NCI-H2029 (cell line): Measurements from ENCODE around the gene ASB7.

Source experiments
- DNase-seq: peaks from one replicate; lab custom pipeline; 2025; lab: John Stamatoyannopoulos, UW

ASB7 gene

GRCh38 chr15:100597862-100598261, 4.5 kb upstream of the ASB7 start:
- no peak for DNase-seq

- no peak for DNase-seq
Measured at GRCh38 chr15:100598655-100599054, 3.7 kb upstream of the ASB7 start.

GRCh38 chr15:100601163-100601562, 1.2 kb upstream of the ASB7 start:
- DNase-seq = no peak

DNA sequence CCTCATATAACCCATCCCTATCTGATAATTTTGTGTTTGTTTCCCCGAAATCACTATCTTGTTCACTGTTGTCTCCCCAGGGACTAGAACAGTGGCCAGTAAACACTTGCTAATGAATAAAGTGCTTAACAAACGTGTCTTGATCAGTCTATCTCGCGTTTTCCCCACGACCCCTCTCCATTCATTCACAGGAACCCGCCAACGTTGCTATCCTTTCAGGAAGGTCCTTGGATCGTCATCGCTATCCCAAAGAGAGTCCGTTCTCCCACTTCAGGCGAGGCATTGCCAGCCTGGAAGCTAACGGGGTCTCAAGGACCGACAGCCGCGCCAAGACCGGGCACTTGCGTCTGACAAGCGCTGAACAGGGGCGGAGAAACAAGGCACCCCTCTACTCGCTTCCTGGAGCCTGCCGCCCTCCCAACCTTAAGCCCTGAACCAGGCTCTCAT, 749 bp upstream of the ASB7 start:
- no peak for DNase-seq

GRCh38 chr15:100602823-100603393, 519 bp downstream of the ASB7 start:
- no peak for DNase-seq

DNA sequence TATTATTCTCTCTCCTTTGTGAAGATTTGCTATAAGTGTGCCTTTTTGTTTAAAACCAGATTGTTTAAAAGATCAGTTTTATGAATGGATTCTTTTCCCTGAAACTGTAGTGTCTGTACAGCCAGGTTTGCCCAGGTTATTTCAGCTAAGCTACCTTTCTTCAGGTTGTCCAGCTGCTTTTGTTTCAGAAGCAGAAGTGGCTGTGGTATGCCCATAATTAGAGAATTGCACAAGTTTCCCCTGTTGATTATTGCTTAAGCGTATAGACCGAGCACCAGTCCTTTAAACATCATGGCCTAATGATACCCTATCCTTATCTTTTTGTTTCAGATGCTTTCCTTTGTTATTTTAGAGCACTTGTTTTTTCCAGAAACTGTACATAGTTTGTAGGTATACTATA, 10.2 kb downstream of the ASB7 start:
- DNase-seq = no peak

- no peak for DNase-seq
Measured at GRCh38 chr15:100613208-100613607, 10.8 kb downstream of the ASB7 start.

GRCh38 chr15:100614336-100614735, 11.9 kb downstream of the ASB7 start:
- DNase-seq = no peak

DNA sequence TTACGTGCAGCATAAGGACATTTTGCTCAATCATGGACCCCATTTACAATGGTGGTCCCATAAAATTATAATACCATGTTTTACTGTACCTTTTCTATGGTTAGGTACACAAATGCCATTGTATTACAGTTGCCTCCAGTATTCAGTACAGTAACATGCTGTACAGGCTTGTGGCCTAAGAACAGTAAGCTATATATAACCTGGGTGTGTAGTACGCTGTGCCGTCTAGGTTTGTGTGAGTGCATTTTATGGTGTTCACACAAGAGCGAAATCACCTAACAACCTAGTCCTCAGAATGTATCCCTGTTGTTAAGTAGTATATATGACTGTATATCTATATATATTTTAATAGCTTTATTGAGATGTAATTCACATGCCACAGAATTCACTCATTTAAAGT, 12.5 kb downstream of the ASB7 start:
- DNase-seq = no peak

DNA sequence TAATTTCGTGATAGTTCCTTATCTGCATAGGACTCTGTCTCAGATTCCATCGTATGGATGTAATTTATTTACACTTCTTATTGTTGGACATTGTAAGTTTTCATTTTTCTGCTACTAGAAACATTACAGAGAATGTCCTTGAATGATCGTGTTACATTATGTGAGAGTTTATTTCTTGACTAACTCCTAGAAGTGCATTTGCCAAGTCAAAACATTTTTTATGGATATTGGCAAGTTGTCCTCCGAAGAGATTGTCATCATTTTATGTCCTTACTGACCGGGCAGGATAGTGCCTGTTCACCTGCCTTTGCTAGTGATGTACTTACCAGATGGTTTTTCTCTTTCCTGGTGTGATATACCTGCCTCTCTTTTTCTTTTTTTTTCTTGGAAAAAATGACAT, 13.4 kb downstream of the ASB7 start:
- DNase-seq = no peak

GRCh38 chr15:100616700-100617099, 14.3 kb downstream of the ASB7 start:
- DNase-seq = no peak

DNA sequence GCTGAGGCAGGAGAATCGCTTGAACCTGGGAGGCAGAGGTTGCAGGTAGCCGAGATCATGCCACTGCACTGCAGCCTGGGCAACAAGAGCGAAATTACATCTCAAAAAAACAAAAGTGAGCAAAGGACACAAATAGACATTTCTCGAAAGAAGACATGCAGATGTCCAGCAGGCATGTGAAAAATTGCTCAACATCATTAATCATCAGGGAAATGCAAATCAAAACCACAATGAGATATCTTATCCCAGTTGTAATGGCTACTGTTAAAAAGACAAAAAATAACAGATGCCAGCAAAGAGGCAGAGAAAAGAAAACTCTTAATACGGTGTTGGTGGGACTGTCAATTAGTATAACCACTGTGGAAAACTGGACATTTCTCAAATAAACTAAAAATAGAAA, 20.9 kb downstream of the ASB7 start:
- DNase-seq = no peak

- no peak for DNase-seq
Measured at GRCh38 chr15:100627789-100628395, 25.5 kb downstream of the ASB7 start.

- no peak for DNase-seq
Measured at GRCh38 chr15:100628746-100629145, 26.4 kb downstream of the ASB7 start.

DNA sequence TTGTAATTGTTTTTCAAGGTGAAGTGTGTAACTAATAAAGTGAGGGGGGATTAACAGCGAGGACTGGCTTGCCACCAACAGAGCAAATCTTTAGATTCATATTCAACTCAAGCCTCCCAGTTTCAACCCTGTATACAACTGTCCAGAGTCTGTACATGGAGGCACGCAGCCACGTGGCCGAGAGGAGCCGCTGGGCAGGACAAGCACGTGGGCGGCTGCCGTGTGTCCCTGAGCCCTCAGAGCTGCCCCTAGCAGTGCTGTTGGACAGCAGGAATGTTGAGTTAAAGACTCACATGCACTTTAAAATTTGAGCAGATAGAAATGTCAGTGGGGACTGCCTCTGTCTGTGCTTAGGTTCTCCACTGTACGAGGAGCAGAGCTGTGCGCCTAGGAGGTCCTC, 29.4 kb downstream of the ASB7 start:
- DNase-seq = no peak

- no peak for DNase-seq
Measured at GRCh38 chr15:100633763-100634075, 31.3 kb downstream of the ASB7 start.

DNA sequence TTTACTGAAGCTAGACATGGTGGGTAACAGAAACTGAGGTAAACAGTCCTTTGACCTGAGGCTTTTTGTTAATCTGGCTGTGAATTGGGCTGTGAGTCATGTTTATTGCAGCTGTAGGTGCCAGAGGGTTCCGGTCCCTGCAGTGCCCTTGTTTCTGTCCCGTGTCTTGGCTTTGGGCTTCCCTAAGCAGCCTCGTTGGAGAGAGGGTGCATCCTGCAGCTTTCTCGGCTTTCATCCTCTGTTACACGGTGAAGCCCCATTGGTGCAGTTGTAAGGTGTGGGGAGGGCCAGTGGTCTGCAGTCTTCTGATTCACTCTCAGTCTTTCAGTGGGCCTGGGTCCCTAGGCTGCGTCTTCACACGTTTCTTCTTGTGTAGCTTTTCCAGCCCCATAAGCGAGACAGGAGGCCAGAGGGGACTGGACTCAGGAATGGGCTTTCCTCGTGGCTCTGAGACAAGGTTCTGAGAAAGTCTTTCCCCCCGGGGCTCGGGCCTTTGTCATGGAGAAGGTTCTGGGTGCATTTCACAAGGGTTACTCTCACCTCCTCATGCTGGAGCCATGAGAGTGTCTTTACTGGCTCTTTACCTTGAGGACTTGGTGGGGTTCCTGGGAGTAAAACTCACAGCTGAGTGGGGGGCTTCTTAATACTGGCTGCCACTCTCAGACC, 33.1 kb downstream of the ASB7 start:
- DNase-seq = no peak

DNA sequence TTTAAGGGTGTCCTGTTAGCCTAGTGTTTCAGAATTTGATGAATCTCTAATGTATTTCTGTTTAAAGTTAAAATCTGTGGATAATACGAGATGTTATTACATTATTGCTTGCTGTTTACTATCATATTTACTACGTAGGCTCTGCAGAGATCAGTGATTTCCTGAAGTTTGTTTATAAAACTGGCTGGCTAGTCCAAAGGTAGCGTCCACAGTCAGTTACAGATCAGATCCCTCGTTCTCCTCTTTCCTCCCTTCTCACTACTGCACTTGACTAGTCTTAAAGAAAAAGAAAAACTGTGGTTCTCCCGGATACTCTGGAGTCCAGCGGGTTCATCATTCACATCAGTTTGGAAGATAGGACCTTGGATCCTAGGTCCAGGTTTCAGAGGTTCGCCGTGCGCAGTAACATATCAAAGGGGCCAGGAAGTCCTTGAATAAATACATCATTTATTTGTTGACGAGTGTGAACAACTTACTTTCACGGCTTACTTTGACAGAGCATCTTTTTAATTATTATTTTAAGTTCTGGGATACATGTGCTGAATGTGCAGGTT, 35.9 kb downstream of the ASB7 start:
- no peak for DNase-seq

GRCh38 chr15:100642213-100642949, 40.0 kb downstream of the ASB7 start:
- no peak for DNase-seq

DNA sequence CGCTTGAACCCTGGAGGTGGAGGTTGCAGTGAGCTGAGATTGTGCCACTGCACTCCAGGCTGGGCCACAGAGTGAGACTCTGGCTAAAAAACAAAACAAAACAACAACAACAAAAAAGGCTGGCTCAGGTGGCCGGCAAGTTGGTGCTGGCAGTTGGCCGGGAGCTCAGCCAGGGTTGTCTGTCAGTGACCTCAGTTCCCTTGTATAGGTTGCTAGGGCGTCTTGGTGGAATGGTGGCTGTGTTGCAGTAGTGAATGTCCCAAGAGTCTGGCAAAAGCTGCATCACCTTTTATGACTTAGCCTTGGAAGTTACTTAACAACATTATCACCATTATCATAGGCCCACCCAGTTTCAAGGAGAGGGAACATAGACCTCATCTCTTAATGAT, 40.6 kb downstream of the ASB7 start:
- DNase-seq = no peak

GRCh38 chr15:100645671-100646070, 43.3 kb downstream of the ASB7 start:
- DNase-seq = no peak

DNA sequence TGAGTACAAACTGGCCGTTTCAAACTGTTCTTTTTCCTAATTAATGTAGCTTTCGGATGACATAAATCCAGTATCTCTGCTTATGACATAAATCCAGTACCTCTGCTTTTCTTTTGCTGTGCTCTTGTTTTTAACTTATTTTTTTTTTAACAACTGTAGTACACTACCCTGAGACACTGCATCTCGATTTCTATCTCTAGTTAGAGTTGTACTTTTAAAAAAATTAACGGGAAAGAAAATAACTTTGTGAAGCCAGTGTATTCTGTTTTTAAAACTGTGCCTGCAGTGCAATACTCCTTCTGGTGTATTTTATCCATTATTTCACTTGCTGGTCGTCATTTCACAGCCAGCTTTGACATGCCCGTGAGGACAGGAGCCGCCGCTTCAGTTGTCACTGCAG, 46.6 kb downstream of the ASB7 start:
- DNase-seq = no peak

- no peak for DNase-seq
Measured at GRCh38 chr15:100650685-100651084, 48.3 kb downstream of the ASB7 start.
